ENCODE data around the gene HTR5A. TPM values are rescaled to one million over a fixed set of nuclear protein-coding genes. Genes with fewer than 3 reads are reported as not detected.

HTR5A gene
- total RNA-seq, 1 donor from 2014 or later = not detected

DNA sequence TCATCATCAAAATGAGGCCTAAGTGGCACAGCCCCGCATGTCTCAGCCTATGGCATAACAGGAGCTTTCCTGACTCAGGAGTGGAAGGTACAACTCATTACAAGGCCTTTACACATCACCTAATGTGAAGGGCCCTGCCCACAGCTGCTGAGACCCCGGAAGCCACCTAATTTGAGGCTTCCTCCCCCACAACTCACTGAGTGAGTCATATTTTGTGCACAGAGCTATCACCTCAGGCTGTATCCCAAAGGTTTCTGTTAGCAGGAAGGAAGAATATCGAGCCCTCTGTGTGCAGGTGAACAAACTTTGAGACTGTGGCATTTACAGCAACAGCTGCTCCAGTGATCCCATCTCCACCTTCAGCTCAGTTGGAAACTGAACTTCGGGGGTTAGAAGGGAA is 20.6 kb downstream of the HTR5A start:
- Mint-ChIP-seq H3K36me3 (no peaks in the 10 kb centered on the region), H3K4me1 (no peaks in the 10 kb centered on the region), H3K27me3 (ENCODE audit: low read depth) (peaks cover 17% of the 10 kb centered on the region), H3K27ac (no peak overlapping the region), H3K9me3 (peaks cover 6% of the 10 kb centered on the region), H3K4me3 (no peak overlapping the region)
- no peak for DNase-seq (ENCODE audit: low spot score in 2 of 2, unreplicated experiment in 2 of 2)
- TF ChIP-seq, protein P1, sequence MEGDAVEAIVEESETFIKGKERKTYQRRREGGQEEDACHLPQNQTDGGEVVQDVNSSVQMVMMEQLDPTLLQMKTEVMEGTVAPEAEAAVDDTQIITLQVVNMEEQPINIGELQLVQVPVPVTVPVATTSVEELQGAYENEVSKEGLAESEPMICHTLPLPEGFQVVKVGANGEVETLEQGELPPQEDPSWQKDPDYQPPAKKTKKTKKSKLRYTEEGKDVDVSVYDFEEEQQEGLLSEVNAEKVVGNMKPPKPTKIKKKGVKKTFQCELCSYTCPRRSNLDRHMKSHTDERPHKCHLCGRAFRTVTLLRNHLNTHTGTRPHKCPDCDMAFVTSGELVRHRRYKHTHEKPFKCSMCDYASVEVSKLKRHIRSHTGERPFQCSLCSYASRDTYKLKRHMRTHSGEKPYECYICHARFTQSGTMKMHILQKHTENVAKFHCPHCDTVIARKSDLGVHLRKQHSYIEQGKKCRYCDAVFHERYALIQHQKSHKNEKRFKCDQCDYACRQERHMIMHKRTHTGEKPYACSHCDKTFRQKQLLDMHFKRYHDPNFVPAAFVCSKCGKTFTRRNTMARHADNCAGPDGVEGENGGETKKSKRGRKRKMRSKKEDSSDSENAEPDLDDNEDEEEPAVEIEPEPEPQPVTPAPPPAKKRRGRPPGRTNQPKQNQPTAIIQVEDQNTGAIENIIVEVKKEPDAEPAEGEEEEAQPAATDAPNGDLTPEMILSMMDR (IDR thresholded peaks at IDR 0.05; ENCODE audit: unreplicated experiment) = no peak

DNA sequence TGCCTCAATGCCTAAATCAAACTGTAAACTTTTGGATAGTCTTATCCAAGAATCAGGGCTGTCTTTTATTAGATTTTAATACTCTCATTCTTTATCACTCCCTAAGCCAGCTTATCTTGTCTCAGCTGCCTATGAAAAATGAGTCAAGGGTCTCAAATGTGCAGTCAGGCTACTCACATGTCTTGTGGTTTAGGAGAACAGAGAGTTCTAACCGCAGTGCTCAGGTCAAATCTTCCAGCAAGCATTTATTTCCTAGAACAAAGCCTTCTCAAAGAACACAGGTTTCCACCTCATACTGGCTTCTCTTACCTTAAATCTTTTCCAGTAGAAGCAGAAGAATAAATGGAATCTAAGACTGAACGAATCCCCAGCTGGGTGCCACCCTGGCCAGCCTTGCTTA is 23.5 kb downstream of the HTR5A start:
- Mint-ChIP-seq H3K9me3 (peaks cover 18% of the 10 kb centered on the region), H3K27me3 (ENCODE audit: low read depth) (peaks cover 5% of the 10 kb centered on the region), H3K36me3 (no peaks in the 10 kb centered on the region), H3K27ac (no peak overlapping the region), H3K4me1 (no peaks in the 10 kb centered on the region), H3K4me3 (no peak overlapping the region)
- no peak for DNase-seq (ENCODE audit: low spot score in 2 of 2, unreplicated experiment in 2 of 2)
- TF ChIP-seq, protein P1 (IDR thresholded peaks at IDR 0.05; ENCODE audit: unreplicated experiment) = no peak

DNA sequence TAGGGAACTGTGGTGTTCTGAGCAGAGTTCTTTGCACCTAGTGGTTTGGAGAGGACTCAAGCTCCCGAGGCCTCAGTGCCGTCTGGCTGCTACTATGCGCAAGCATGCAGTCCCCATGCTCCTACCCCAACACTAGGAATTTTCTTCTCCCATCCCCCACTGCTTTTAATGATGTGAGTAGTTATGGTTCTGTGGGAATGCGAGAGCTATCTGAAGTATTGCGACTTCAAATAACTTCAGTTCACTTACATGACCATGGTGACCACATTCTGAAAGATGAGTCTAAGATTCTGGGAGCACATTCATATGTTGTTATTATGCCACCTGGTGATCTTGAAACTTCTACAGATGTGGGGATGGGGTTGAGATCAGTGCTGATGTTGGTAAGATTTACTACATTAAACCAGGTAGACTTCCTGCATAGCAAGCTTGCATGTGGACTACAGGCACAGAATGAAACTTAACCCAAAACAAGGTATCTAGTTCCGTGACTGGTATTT is 24.6 kb downstream of the HTR5A start:
- Mint-ChIP-seq H3K4me1 (no peaks in the 10 kb centered on the region), H3K4me3 (no peak overlapping the region), H3K27me3 (ENCODE audit: low read depth) (peaks cover 3% of the 10 kb centered on the region), H3K27ac (no peak overlapping the region), H3K9me3 (peaks cover 18% of the 10 kb centered on the region), H3K36me3 (no peaks in the 10 kb centered on the region)
- DNase-seq (ENCODE audit: low spot score in 2 of 2, unreplicated experiment in 2 of 2) = no peak
- TF ChIP-seq, protein P1 (IDR thresholded peaks at IDR 0.05; ENCODE audit: unreplicated experiment) = no peak

DNA sequence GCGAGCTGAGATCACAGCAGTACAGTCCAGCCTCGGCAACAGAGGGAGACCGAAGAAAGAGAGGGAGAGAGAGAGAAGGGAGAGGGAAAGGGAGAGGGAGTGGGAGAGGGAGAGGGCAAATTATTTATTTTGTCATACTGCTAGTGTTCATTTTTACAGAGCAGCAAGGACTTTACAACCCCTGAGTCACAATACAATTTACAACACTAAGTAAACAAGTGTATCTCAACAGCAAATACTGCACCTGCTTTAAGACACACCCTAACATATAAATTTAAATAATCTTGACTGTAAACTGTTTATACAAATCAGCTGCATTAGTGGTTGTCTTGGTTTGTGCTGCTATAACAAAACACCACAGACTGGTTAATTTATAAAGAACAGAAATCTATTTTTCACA is 27.2 kb downstream of the HTR5A start:
- TF ChIP-seq, protein P1 (IDR thresholded peaks at IDR 0.05; ENCODE audit: unreplicated experiment) = no peak
- no peaks in the 10 kb centered on the region for H3K36me3 Mint-ChIP-seq
- H3K4me1 Mint-ChIP-seq = no peaks in the 10 kb centered on the region
- no peak overlapping the region for H3K27ac Mint-ChIP-seq
- no peak overlapping the region for H3K4me3 Mint-ChIP-seq
- peaks cover 18% of the 10 kb centered on the region for H3K9me3 Mint-ChIP-seq
- DNase-seq (ENCODE audit: low spot score in 2 of 2, unreplicated experiment in 2 of 2) = no peak
- no peaks in the 10 kb centered on the region for H3K27me3 Mint-ChIP-seq (ENCODE audit: low read depth)

DNA sequence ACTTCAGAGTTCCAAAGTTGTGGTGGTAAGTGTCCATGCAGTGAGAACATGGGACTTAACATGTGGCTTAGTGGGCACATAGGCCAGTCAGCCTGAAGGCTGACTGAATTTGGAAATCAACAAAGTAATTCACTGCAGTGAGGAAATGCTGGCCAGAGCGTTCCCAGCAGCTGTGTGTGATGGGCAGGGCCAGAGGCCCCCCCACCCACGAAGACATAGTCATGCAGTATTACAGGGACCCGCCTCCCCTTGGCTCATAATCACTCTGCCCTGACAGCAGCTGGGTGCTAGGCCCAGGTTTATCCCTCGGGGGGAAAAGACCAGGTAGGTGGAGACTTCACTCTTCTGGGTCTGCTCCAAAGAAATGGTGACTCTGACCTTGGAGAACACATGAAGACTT is 33.7 kb downstream of the HTR5A start:
- no peak for DNase-seq (ENCODE audit: low spot score in 2 of 2, unreplicated experiment in 2 of 2)
- no peaks in the 10 kb centered on the region for H3K4me1 Mint-ChIP-seq
- no peak overlapping the region for H3K27ac Mint-ChIP-seq
- H3K9me3 Mint-ChIP-seq = no peaks in the 10 kb centered on the region
- no peak overlapping the region for H3K4me3 Mint-ChIP-seq
- H3K36me3 Mint-ChIP-seq = no peaks in the 10 kb centered on the region
- TF ChIP-seq, protein P1 (IDR thresholded peaks at IDR 0.05; ENCODE audit: unreplicated experiment) = no peak
- H3K27me3 Mint-ChIP-seq (ENCODE audit: low read depth) = peaks cover 18% of the 10 kb centered on the region

DNA sequence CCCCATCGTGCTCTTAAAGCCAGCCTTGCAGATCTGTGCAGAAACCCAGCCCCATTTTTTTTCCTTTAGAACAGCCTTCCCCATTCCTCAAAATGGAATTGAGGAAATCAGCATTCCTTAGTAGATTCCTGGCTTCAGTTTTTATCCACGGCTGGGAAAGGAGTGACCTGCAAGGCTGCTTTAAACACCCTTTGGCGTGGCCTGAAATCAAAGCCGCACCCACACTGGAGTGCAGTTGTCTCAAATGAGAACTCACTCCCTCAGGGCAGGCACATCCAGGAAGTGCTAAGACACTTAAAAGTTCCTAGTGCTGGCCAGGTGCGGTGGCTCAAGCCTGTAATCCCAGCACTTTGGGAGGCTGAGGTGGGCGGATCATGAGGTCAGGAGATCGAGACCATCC is 34.8 kb downstream of the HTR5A start:
- DNase-seq (ENCODE audit: low spot score in 2 of 2, unreplicated experiment in 2 of 2) = no peak
- H3K27ac Mint-ChIP-seq = no peak overlapping the region
- H3K4me3 Mint-ChIP-seq = no peak overlapping the region
- TF ChIP-seq, protein P1 (IDR thresholded peaks at IDR 0.05; ENCODE audit: unreplicated experiment) = no peak
- H3K36me3 Mint-ChIP-seq = no peaks in the 10 kb centered on the region
- H3K4me1 Mint-ChIP-seq = no peaks in the 10 kb centered on the region
- peaks cover 25% of the 10 kb centered on the region for H3K27me3 Mint-ChIP-seq (ENCODE audit: low read depth)
- no peaks in the 10 kb centered on the region for H3K9me3 Mint-ChIP-seq
